B cell (primary cell): Measurements from ENCODE around the gene TSPAN15. TPM values are rescaled to one million over a fixed set of nuclear protein-coding genes. Genes with fewer than 3 reads are reported as not detected.

Source experiments
- ATAC-seq: fragments of 200-7000 bp; cut with Tn5 transposase; one replicate; pipeline ENCODE4 v1.10.0; 2021; ENCODE audit warnings: low read depth, mild to moderate bottlenecking, moderate number of reproducible peaks, moderate library complexity
- CTCF ChIA-PET: fragments of 350-600 bp; sonication (Branson Sonifier 250); formaldehyde crosslinking; loops from one replicate; lab custom pipeline; 2021; ENCODE audit warnings: antibody characterized with exemption, inconsistent platforms; lab: Charles Lee
- POLR2A ChIA-PET: fragments of 350-600 bp; sonication (Branson Sonifier 250); formaldehyde crosslinking; loops from one replicate; lab custom pipeline; 2021; ENCODE audit warnings: antibody characterized with exemption; lab: Charles Lee
- DNase-seq: peaks from one replicate; pipeline ENCODE4 v3.0.0; 2013
- H2AFZ ChIP-seq: 2 replicates; pipeline ENCODE4 v1.6.1; 2012; ENCODE audit warnings: mild to moderate bottlenecking, low read depth, low read length; ENCODE audit not compliant: insufficient read depth, poor library complexity, severe bottlenecking
- H3K27ac ChIP-seq, 2 donors: 1 replicate in 1 of 2; 2 replicates in 1 of 2; pipeline ENCODE4 v1.5.1; 2012 to 2013; ENCODE audit warnings: low read length in 2 of 2, mild to moderate bottlenecking in 2 of 2, moderate library complexity in 1 of 2
- H3K27me3 ChIP-seq, 4 experiments: fragments of 200-600 bp in 1 of 4; sonication (generic) in 1 of 4; replicated peaks in 1 of 4; 1 replicate in 2 of 4; 2 replicates in 2 of 4; pipeline versions ENCODE4 v1.6.1 to v1.7.0; 2013 to 2016; ENCODE audit warnings: low read length in 3 of 4, mild to moderate bottlenecking in 2 of 4, mixed read lengths in 1 of 4, moderate library complexity in 1 of 4; ENCODE audit not compliant: insufficient read depth in 4 of 4, control insufficient read depth in 3 of 4; ENCODE audit errors: control extremely low read depth in 1 of 4
- H3K36me3 ChIP-seq, 2 experiments: replicated peaks in 1 of 2; 1 replicate in 1 of 2; 2 replicates in 1 of 2; pipeline versions ENCODE4 v1.6.1 to v1.7.1; 2013; ENCODE audit warnings: low read length in 1 of 2; ENCODE audit not compliant: insufficient read depth in 2 of 2, control insufficient read depth in 1 of 2; ENCODE audit errors: control extremely low read depth in 1 of 2, extremely low read depth in 1 of 2
- H3K4me1 ChIP-seq, 2 donors: fragments of 200-600 bp in 1 of 2; sonication (generic) in 1 of 2; 1 replicate in 1 of 2; 2 replicates in 1 of 2; pipeline versions ENCODE4 v1.5.1 to v1.6.1; 2013 to 2017; ENCODE audit warnings: low read length in 2 of 2; ENCODE audit not compliant: control insufficient read depth in 2 of 2, insufficient read depth in 2 of 2
- H3K4me2 ChIP-seq: replicated peaks from 2 replicates; pipeline ENCODE3; 2012; ENCODE audit warnings: mild to moderate bottlenecking, low read depth, low read length; ENCODE audit not compliant: poor library complexity, severe bottlenecking
- H3K4me3 ChIP-seq, 5 experiments: fragments of 200-600 bp in 1 of 5; sonication (generic) in 1 of 5; 1 replicate in 3 of 5; 2 replicates in 2 of 5; pipeline versions ENCODE4 v1.5.1 to v1.7.0; 2011 to 2016; ENCODE audit warnings: low read length in 4 of 5, mild to moderate bottlenecking in 4 of 5, low read depth in 2 of 5, control low read depth in 1 of 5, moderate library complexity in 1 of 5; ENCODE audit not compliant: insufficient read depth in 1 of 5; ENCODE audit errors: control extremely low read depth in 1 of 5, extremely low read depth in 1 of 5
- H3K79me2 ChIP-seq: fragments of 200-600 bp; sonication (generic); one replicate; pipeline ENCODE4 v1.6.0; 2016; ENCODE audit warnings: low read length; ENCODE audit not compliant: control insufficient read depth, insufficient read depth
- H3K9ac ChIP-seq: fragments of 200-600 bp; sonication (generic); 2 replicates; pipeline ENCODE4 v1.6.1; 2017; ENCODE audit warnings: mild to moderate bottlenecking, low read length, moderate library complexity
- H3K9me3 ChIP-seq, 3 donors: one replicate each; pipeline versions ENCODE4 v1.6.1 to v1.7.1; 2013; ENCODE audit warnings: low read length in 2 of 3; ENCODE audit not compliant: control insufficient read depth in 2 of 3, insufficient read depth in 1 of 3; ENCODE audit errors: control extremely low read depth in 1 of 3
- H4K20me1 ChIP-seq: 2 replicates; pipeline ENCODE4 v1.6.0; 2012; ENCODE audit warnings: mild to moderate bottlenecking, low read length; ENCODE audit not compliant: insufficient read depth, control insufficient read depth, poor library complexity, severe bottlenecking
- H3K27ac Mint-ChIP-seq: one replicate; pipeline ENCODE4 v1.8.0; 2021; ENCODE audit warnings: mixed read lengths
- H3K27me3 Mint-ChIP-seq: one replicate; pipeline ENCODE4 v1.8.0; 2021; ENCODE audit warnings: mixed read lengths
- H3K4me1 Mint-ChIP-seq: one replicate; pipeline ENCODE4 v1.8.0; 2021; ENCODE audit warnings: mixed read lengths
- H3K4me3 Mint-ChIP-seq: one replicate; pipeline ENCODE4 v1.8.0; 2021; ENCODE audit warnings: mixed read lengths
- H3K9me3 Mint-ChIP-seq: one replicate; pipeline ENCODE4 v1.8.0; 2022; ENCODE audit warnings: mixed read lengths; ENCODE audit not compliant: insufficient read depth
- CTCF ChIP-seq: fragments of 200-600 bp; IDR thresholded peaks from one replicate; pipeline ENCODE4 v1.8.0; 2022; ENCODE audit warnings: antibody characterized with exemption, mild to moderate bottlenecking
- EZH2 ChIP-seq: IDR thresholded peaks from 2 replicates; pipeline ENCODE4 v1.6.1; 2012; ENCODE audit warnings: borderline replicate concordance, low read depth, mild to moderate bottlenecking, moderate library complexity, low read length; ENCODE audit not compliant: insufficient read depth, poor library complexity, severe bottlenecking
- WGBS: methylation state at CpG from one replicate; pipeline ENCODE4 v1.1.5; 2013; ENCODE audit warnings: missing lambda C conversion rate; ENCODE audit not compliant: insufficient coverage; 5-methylcytosine and 5-hydroxymethylcytosine counted together
- intact Hi-C: fragments of 100-400 bp; cut with micrococcal nuclease; formaldehyde crosslinking; loops from one replicate; pipeline ENCODE4 v1.10.0; 2022
- polyA plus RNA-seq: library from polyadenylated mRNA; depleted of rRNA; stranded (reverse); fragments of >200 nt; gene quantifications from 2 replicates; pipeline ENCODE4 v1.2.3, GENCODE V29; 2012
- total RNA-seq, 2 donors: library from RNA; stranded (reverse); fragments of 120-200 nt in 1 of 2; gene quantifications; 1 replicate in 1 of 2; 2 replicates in 1 of 2; pipeline versions ENCODE4 v1.2.3 to v1.2.4, GENCODE V29; 2013 to 2022

TSPAN15 gene
- total and polyA plus RNA-seq, 2 donors (not counting 1 experiment from before 2014, with no cell fraction given) = 0.13 to 0.52 TPM

GRCh38 chr10:69537449-69537848 lies 86.2 kb downstream of the TSPAN15 start:
- Histone ChIP-seq H2AFZ (no peak overlapping the region), H3K4me2 (no peak overlapping the region), H3K9me3 (peaks cover 1 to 33% (median 8%) of the 10 kb centered on the region in 3 donors), H3K4me3 (no peak overlapping the region), H3K36me3 (no peaks in the 10 kb centered on the region), H3K27me3 (peaks cover 0 to 4% (median 0%) of the 10 kb centered on the region in 4 experiments), H3K9ac (no peak overlapping the region), H3K27ac (no peak overlapping the region), H3K79me2 (no peaks in the 10 kb centered on the region), H3K4me1 (no peaks in the 10 kb centered on the region), H4K20me1 (no peaks in the 10 kb centered on the region)
- TF ChIP-seq EZH2 (no peak), CTCF (no peak)
- CTCF ChIA-PET = no interaction called here
- POLR2A ChIA-PET = no interaction called here
- DNase-seq (no peak), ATAC-seq (no peak)
- H3K27ac Mint-ChIP-seq = no peak overlapping the region
- H3K4me3 Mint-ChIP-seq = no peak overlapping the region
- intact Hi-C loops = no loop called here
- peaks cover 9% of the 10 kb centered on the region for H3K27me3 Mint-ChIP-seq
- H3K4me1 Mint-ChIP-seq = no peaks in the 10 kb centered on the region
- peaks cover 17% of the 10 kb centered on the region for H3K9me3 Mint-ChIP-seq
- WGBS = 93% methylated on average over 4 of the region's 6 CpGs

DNA sequence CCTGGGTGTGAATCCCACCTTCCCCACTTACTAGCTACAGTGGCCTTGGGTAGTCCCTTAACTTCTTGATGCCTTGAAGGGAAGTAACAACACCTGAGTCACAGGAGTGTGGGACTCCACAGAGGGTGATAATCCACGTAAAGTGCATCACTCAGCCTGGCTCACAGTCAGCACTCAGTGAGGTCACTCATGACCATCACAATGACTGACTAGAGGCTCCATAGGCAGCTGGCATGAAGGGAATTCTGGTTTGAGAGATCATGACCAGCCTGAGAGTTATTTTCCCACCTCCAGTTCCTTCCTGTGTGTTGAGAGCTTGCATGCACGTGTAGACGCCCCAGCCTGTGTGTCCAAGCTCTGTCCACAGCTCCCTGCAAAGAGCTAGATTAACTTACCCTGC lies 87.2 kb downstream of the TSPAN15 start:
- H3K4me2 ChIP-seq = no peak overlapping the region
- H3K4me3 ChIP-seq = no peak overlapping the region
- no CpG with 5 or more reads among the region's 3 CpGs for WGBS
- intact Hi-C loops = no loop called here
- Mint-ChIP-seq H3K27me3 (peaks cover 7% of the 10 kb centered on the region), H3K27ac (no peak overlapping the region), H3K4me3 (no peak overlapping the region), H3K4me1 (no peaks in the 10 kb centered on the region), H3K9me3 (peaks cover 17% of the 10 kb centered on the region)
- no peaks in the 10 kb centered on the region for H3K79me2 ChIP-seq
- H3K27me3 ChIP-seq = peaks cover 0 to 4% (median 0%) of the 10 kb centered on the region in 4 experiments
- H3K4me1 ChIP-seq = no peaks in the 10 kb centered on the region
- DNase-seq (no peak), ATAC-seq (no peak)
- CTCF ChIA-PET = no interaction called here
- H3K9ac ChIP-seq = no peak overlapping the region
- no peaks in the 10 kb centered on the region for H3K36me3 ChIP-seq
- H3K9me3 ChIP-seq = peaks cover 1 to 33% (median 8%) of the 10 kb centered on the region in 3 donors
- no peaks in the 10 kb centered on the region for H4K20me1 ChIP-seq
- no peak overlapping the region for H2AFZ ChIP-seq
- POLR2A ChIA-PET = no interaction called here
- no peak for TF ChIP-seq CTCF
- no peak for TF ChIP-seq EZH2
- no peak overlapping the region for H3K27ac ChIP-seq
